ENCODE measurements around the gene YWHAG.

- TF ChIP-seq, protein P1, sequence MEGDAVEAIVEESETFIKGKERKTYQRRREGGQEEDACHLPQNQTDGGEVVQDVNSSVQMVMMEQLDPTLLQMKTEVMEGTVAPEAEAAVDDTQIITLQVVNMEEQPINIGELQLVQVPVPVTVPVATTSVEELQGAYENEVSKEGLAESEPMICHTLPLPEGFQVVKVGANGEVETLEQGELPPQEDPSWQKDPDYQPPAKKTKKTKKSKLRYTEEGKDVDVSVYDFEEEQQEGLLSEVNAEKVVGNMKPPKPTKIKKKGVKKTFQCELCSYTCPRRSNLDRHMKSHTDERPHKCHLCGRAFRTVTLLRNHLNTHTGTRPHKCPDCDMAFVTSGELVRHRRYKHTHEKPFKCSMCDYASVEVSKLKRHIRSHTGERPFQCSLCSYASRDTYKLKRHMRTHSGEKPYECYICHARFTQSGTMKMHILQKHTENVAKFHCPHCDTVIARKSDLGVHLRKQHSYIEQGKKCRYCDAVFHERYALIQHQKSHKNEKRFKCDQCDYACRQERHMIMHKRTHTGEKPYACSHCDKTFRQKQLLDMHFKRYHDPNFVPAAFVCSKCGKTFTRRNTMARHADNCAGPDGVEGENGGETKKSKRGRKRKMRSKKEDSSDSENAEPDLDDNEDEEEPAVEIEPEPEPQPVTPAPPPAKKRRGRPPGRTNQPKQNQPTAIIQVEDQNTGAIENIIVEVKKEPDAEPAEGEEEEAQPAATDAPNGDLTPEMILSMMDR (IDR thresholded peaks at IDR 0.05), result no peak
- TF ChIP-seq POLR2A (IDR thresholded peaks at IDR 0.05), result no peak
Observed at GRCh38 chr7:76278540-76278939, 80.3 kb downstream of the YWHAG start.
